ENCODE measurements around the gene BTAF1.

The BTAF1 gene

GRCh38 chr10:92052088-92052487 lies 128.5 kb downstream of the BTAF1 start:
- DNase-seq (ENCODE audit: low read depth): no peak

GRCh38 chr10:92052741-92053140 lies 129.2 kb downstream of the BTAF1 start:
- DNase-seq (ENCODE audit: low read depth): no peak

- no peak for DNase-seq (ENCODE audit: low read depth)
Measured at GRCh38 chr10:92054807-92055206, 131.2 kb downstream of the BTAF1 start.

- DNase-seq (ENCODE audit: low read depth): no peak
Measured at GRCh38 chr10:92062273-92062672, 138.7 kb downstream of the BTAF1 start.

DNA sequence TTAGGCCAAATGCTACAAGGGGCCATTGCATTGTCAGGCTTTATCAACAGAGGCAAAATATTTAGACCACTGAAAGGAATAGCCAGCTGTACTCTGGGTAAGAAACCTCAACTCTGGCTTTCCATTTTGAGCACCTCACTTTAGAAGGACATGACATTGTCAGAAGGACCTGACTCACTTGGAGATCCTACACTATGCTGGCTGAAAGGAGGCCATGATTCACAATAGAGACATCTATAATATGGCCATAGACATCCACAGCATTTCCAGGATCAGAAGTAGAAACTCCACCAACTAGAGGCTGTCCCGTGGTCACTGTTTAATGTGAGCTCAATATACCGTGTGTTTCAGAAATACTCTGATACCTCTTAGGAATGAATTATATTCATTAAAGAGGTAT lies 140.9 kb downstream of the BTAF1 start:
- DNase-seq (ENCODE audit: low read depth): no peak

- DNase-seq (ENCODE audit: low read depth): no peak
Measured at GRCh38 chr10:92066386-92066785, 142.8 kb downstream of the BTAF1 start.

- no peak for DNase-seq (ENCODE audit: low read depth)
Measured at GRCh38 chr10:92068900-92069299, 145.3 kb downstream of the BTAF1 start.

DNA sequence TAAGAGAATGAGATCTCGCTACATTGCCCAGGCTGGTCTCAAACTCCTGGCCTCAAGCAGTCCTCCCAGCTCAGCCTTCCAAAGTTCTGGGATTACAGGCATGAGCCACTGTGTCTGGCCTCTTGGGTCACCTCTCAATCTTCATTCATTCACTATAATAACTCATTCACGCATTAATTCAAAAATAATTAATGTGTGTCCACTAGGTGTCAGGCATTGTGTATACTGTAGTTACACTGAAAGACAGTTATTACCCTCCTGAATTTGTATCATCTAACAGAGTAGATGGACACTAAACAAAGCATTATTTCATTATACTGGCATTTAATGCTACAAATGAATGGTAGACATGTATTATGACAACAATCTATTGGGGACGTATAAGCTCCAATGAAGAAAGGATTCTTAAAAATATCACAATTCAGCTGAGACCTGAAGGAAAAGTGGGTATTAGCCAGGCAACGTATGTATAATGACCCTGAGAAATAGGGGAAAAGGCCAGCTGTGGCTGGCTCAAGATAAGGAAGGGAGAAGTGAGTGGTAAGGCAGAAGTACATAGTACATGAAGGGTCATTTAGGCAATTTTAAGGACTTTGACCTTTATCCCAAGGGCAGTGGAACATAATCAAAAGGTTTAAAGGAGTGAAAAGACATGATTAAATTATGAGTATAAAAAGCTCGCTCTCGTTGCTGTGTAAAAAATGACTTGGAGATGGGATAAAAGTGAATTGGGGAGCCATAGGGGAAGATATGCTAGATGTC lies 150.7 kb downstream of the BTAF1 start:
- DNase-seq (ENCODE audit: low read depth): no peak

DNA sequence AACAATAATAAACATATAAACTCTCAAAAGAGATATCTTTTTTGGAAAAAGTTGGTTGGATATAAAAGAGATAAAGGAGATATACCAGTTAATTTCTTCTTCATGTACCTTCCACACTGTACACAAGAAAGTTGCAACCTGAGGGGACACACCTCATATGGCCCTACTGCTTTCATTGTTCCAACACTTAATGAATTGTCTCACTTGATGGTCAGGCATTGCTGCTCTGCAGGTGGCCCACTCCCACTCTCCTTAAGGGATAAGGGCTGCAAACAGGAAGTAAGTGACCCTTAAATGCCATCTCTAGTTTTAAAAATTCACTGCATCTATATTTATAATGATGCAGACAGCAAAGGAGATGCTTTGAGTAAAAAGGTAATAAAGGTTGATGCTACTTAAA lies 152.3 kb downstream of the BTAF1 start:
- no peak for DNase-seq (ENCODE audit: low read depth)

GRCh38 chr10:92076722-92077121 lies 153.2 kb downstream of the BTAF1 start:
- no peak for DNase-seq (ENCODE audit: low read depth)

- no peak for DNase-seq (ENCODE audit: low read depth)
Measured at GRCh38 chr10:92079003-92079402, 155.4 kb downstream of the BTAF1 start.
